Measurements from ENCODE around the gene DOCK9.
A peak's percentile ranks its signal among the peaks of the same experiment; 100 is the strongest.

DOCK9 gene

GRCh38 chr13:98979012-98979660 is 1.3 kb upstream of the DOCK9 start:
- TF ChIP-seq CTCF (conservative IDR thresholded peaks at IDR 0.05; ENCODE audit: low read depth, low read length) = no peak
- no peak overlapping the region for H3K4me3 ChIP-seq (ENCODE audit: low read depth, low read length)
- no peak for DNase-seq (ENCODE audit: low read depth)

- TF ChIP-seq CTCF (conservative IDR thresholded peaks at IDR 0.05; ENCODE audit: low read depth, low read length) = no peak
- H3K4me3 ChIP-seq (ENCODE audit: low read depth, low read length) = peak overlapping the region; percentile 55
- DNase-seq (ENCODE audit: low read depth) = peak; percentile 91
Measured at GRCh38 chr13:98978280-98978679, 416 bp upstream of the DOCK9 start.

GRCh38 chr13:98976941-98977340 is 923 bp downstream of the DOCK9 start:
- H3K4me3 ChIP-seq (ENCODE audit: low read depth, low read length) = peak overlapping the region; percentile 55
- no peak for TF ChIP-seq CTCF (conservative IDR thresholded peaks at IDR 0.05; ENCODE audit: low read depth, low read length)
- DNase-seq (ENCODE audit: low read depth) = peak; percentile 70

- peak; percentile 82 for DNase-seq (ENCODE audit: low read depth)
- TF ChIP-seq CTCF (conservative IDR thresholded peaks at IDR 0.05; ENCODE audit: low read depth, low read length) = no peak
- H3K4me3 ChIP-seq (ENCODE audit: low read depth, low read length) = no peak overlapping the region
Measured at GRCh38 chr13:98976338-98976737, 1.5 kb downstream of the DOCK9 start.

- DNase-seq (ENCODE audit: low read depth) = peak; percentile 53
- no peak for TF ChIP-seq CTCF (conservative IDR thresholded peaks at IDR 0.05; ENCODE audit: low read depth, low read length)
- H3K4me3 ChIP-seq (ENCODE audit: low read depth, low read length) = peak overlapping the region; percentile 9
Measured at GRCh38 chr13:98975822-98976261, 2.0 kb downstream of the DOCK9 start.

GRCh38 chr13:98974053-98974452 is 3.8 kb downstream of the DOCK9 start:
- H3K4me3 ChIP-seq (ENCODE audit: low read depth, low read length) = no peak overlapping the region
- no peak for DNase-seq (ENCODE audit: low read depth)
- TF ChIP-seq CTCF (conservative IDR thresholded peaks at IDR 0.05; ENCODE audit: low read depth, low read length) = no peak

- H3K4me3 ChIP-seq (ENCODE audit: low read depth, low read length) = no peak overlapping the region
- TF ChIP-seq CTCF (conservative IDR thresholded peaks at IDR 0.05; ENCODE audit: low read depth, low read length) = no peak
- peak; percentile 83 for DNase-seq (ENCODE audit: low read depth)
Measured at GRCh38 chr13:98972627-98973026, 5.2 kb downstream of the DOCK9 start.
